Coronary artery (tissue), 2 donors: ENCODE results near the gene STON2.

Experiments used
- DNase-seq: peaks from one replicate; pipeline ENCODE4 v3.0.0-alpha.2; 2017; ENCODE audit warnings: low spot score
- H3K27ac ChIP-seq, 2 donors: fragments of 200-600 bp; sonication (generic); one replicate each; pipeline ENCODE4 v1.5.1; 2016 to 2019
- H3K4me3 ChIP-seq: fragments of 200-600 bp; sonication (generic); 2 replicates; pipeline ENCODE4 v1.5.1; 2016; ENCODE audit warnings: mild to moderate bottlenecking, moderate library complexity
- TF ChIP-seq, protein P1 (sequence below): fragments of 200-600 bp; sonication (generic); IDR thresholded peaks from one replicate; pipeline ENCODE4 v1.5.1; 2019; ENCODE audit warnings: antibody characterized with exemption

The STON2 gene

GRCh38 chr14:81345781-81346180 is 54.3 kb downstream of the STON2 start:
- Histone ChIP-seq H3K27ac (no peak overlapping the region), H3K4me3 (no peak overlapping the region)
- TF ChIP-seq, protein P1, sequence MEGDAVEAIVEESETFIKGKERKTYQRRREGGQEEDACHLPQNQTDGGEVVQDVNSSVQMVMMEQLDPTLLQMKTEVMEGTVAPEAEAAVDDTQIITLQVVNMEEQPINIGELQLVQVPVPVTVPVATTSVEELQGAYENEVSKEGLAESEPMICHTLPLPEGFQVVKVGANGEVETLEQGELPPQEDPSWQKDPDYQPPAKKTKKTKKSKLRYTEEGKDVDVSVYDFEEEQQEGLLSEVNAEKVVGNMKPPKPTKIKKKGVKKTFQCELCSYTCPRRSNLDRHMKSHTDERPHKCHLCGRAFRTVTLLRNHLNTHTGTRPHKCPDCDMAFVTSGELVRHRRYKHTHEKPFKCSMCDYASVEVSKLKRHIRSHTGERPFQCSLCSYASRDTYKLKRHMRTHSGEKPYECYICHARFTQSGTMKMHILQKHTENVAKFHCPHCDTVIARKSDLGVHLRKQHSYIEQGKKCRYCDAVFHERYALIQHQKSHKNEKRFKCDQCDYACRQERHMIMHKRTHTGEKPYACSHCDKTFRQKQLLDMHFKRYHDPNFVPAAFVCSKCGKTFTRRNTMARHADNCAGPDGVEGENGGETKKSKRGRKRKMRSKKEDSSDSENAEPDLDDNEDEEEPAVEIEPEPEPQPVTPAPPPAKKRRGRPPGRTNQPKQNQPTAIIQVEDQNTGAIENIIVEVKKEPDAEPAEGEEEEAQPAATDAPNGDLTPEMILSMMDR: no peak
- no peak for DNase-seq

GRCh38 chr14:81344481-81345160 is 55.5 kb downstream of the STON2 start:
- Histone ChIP-seq H3K4me3 (no peak overlapping the region), H3K27ac (no peak overlapping the region)
- no peak for DNase-seq
- TF ChIP-seq, protein P1: no peak

- TF ChIP-seq, protein P1: no peak
- no peak overlapping the region for H3K4me3 ChIP-seq
- no peak for DNase-seq
Measured at GRCh38 chr14:81343701-81344100, 56.4 kb downstream of the STON2 start.

GRCh38 chr14:81342850-81343580 is 57.1 kb downstream of the STON2 start:
- TF ChIP-seq, protein P1: no peak
- no peak overlapping the region for H3K27ac ChIP-seq
- H3K4me3 ChIP-seq: peak overlapping the region; percentile 6
- DNase-seq: no peak

More at GRCh38 chr14:81343701-81344100, 56.4 kb downstream of the STON2 start:
- H3K27ac ChIP-seq: no peak overlapping the region

- Histone ChIP-seq H3K27ac (no peak overlapping the region), H3K4me3 (no peak overlapping the region)
- TF ChIP-seq, protein P1: no peak
- no peak for DNase-seq
Measured at GRCh38 chr14:81341781-81342180, 58.3 kb downstream of the STON2 start.

- Histone ChIP-seq H3K27ac (no peak overlapping the region), H3K4me3 (no peak overlapping the region)
- TF ChIP-seq, protein P1: no peak
- DNase-seq: no peak
Measured at GRCh38 chr14:81341370-81341769, 58.8 kb downstream of the STON2 start.

DNA sequence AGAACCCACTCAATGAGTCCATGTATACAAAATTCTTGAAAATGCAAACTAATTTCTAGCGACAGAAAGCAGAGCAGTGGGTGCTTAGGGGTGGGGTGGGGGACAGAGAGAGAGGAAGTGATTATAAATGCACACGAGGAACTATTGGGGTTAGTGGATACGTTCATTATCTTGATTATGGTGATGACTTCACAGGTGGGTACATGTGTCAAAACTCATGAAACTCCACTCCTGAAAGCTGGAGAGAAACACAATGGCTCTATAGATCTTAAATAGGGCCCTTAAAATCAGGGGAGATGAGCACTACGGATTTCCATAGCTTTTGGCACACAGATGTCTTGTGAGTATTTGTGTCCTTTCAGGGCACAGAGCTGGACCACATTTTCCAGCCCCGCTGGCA is 59.9 kb downstream of the STON2 start:
- H3K27ac ChIP-seq: no peak overlapping the region
- no peak for DNase-seq
- TF ChIP-seq, protein P1: no peak
- H3K4me3 ChIP-seq: no peak overlapping the region
